Mammary microvascular endothelial cell (primary cell): Measurements from ENCODE around the gene UBXN6. TPM values are rescaled to one million over a fixed set of nuclear protein-coding genes. Genes with fewer than 3 reads are reported as not detected.

ENCODE experiments used
- total RNA-seq: library from RNA; depleted of rRNA; stranded (reverse); fragments of >200 nt; gene quantifications from 2 replicates; pipeline ENCODE4 v1.2.3, GENCODE V29; 2015

Gene UBXN6
- total RNA-seq: 54.2 and 61.9 TPM in 2 replicates

DNA sequence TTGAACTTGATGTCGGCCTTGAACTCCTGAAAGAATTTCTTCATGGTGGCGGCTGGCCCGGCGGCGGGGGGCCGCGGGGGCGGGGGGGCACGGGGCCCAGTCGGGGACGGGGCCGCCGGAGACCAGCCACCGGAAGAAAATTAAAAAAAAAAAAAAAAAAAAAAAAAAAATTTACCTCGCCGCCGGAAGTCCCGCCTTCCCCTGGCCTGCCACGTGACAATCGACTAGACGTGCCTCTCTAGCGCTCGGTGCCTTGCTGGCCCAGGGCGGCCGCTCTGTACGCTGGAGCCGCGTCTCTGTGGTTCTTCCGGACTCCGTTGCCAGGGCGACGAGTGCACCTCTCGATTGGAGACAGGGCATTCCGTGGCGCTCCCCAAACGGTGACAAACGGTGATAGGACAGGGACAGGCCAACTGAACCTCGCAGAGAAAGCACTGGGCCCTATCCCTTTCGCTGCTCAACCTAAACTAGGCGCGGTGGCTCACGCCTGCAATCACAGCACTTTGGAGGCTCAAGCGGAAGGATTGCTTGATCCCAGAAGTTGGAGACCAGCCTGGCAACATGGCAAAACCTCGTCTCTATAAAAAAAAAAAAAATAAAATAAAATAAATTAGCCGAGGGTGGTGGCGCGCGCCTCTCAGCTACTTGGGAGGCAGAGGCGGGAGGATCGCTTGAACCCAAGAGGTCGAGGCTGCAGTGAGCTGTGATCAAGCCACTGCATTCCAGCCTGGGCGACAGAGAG lies at the start of gene UBXN6:
Gene UBXN6 (minus strand): TSS at position 141 of the 742 bp plus-strand sequence. CDS start 97 bp downstream, at position 44.

DNA sequence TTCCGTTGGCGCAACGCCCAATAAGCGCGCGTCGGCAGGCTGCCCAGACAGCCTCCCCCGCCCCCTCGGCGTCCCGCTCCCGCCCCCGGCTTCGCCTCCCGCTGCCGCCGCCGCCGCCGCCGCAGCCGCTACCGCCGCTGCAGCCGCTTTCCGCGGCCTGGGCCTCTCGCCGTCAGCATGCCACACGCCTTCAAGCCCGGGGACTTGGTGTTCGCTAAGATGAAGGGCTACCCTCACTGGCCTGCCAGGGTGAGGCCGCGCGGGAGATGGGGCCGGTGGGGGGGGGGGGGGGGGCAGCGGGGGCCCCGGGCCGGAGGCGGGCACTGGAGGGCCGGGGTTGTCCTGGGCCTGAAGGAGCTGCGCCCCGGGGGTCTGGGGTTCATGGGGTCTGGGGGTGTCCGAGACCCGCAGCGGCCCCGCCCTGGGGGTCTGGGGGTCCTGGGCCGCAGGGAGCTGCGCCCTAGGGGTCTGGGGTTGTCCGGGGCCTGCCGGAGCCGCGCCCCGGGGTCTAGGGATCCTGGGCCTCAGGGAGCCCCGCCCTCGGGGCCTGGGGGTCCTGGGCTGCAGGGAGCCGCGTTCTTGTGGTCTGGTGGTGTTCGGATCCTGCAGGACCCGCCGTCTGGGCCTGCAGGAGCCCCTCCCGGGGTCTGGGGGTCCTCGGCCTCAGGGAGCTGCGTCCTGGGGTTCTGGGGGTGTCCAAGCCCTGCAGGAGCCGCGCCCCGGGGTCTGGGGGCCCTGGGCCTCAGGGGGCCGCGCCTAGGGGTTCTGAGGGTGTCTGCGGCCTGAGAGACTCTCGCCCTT lies 14.8 kb upstream of the UBXN6 start, which contains the start of gene HDGFL2:
Gene HDGFL2 (plus strand): TSS at position 124 of the 801 bp plus-strand sequence. CDS start 54 bp downstream, at position 178.

GRCh38 chr19:4402171-4403004 lies 55.2 kb downstream of the UBXN6 start, which contains the start of gene CHAF1A:
TSS of gene CHAF1A (plus strand) at chr19:4402640. CDS start at chr19:4402763, 123 bp downstream.

GRCh38 chr19:4400135-4400936 lies 57.3 kb downstream of the UBXN6 start, which contains the start of gene SH3GL1:
TSS of gene SH3GL1 (minus strand) at chr19:4400547. CDS start at chr19:4400368, 179 bp downstream.

Other genes with a start within 250 kb of the UBXN6 start
- gene EBI3, start 228.3 kb downstream of the UBXN6 start, total RNA-seq: 0.73 and 1.9 TPM in 2 replicates
- 31.0 and 31.4 TPM in 2 replicates for gene YJU2, start 210.7 kb downstream of the UBXN6 start, total RNA-seq
- gene SHD, start 178.5 kb downstream of the UBXN6 start, total RNA-seq: not detected in 2 replicates
- gene TMIGD2, start 155.4 kb downstream of the UBXN6 start, total RNA-seq: not detected in 2 replicates
- gene FSD1, start 153.2 kb downstream of the UBXN6 start, total RNA-seq: 7.9 and 9.6 TPM in 2 replicates
- gene STAP2, start 119.0 kb downstream of the UBXN6 start, total RNA-seq: 27.2 and 30.9 TPM in 2 replicates
- gene MPND, start 114.2 kb downstream of the UBXN6 start, total RNA-seq: 2.8 and 4.5 TPM in 2 replicates
- 104 and 115 TPM in 2 replicates for gene SH3GL1, start 57.2 kb downstream of the UBXN6 start, total RNA-seq
- gene CHAF1A, start 55.2 kb downstream of the UBXN6 start, total RNA-seq: 20.3 and 22.4 TPM in 2 replicates
- gene HDGFL2, start 14.5 kb upstream of the UBXN6 start, total RNA-seq: 69.2 and 73.0 TPM in 2 replicates
- 0.07 and 0.20 TPM in 2 replicates for gene PLIN4, start 60.7 kb upstream of the UBXN6 start, total RNA-seq
- 0.07 TPM in 1 of 2 replicates, not detected in the other for gene PLIN5, start 77.4 kb upstream of the UBXN6 start, total RNA-seq
- 0.73 and 0.79 TPM in 2 replicates for gene LRG1, start 82.2 kb upstream of the UBXN6 start, total RNA-seq
- 176 and 187 TPM in 2 replicates for gene SEMA6B, start 101.9 kb upstream of the UBXN6 start, total RNA-seq
- gene TNFAIP8L1, start 181.7 kb upstream of the UBXN6 start, total RNA-seq: 16.3 and 16.8 TPM in 2 replicates
- 188 and 208 TPM in 2 replicates for gene MYDGF, start 212.5 kb upstream of the UBXN6 start, total RNA-seq